Hematopoietic multipotent progenitor cell treated with erythropoietin and hydrocortisone succinate and interleukin-3 and kit ligand, for 6 days (in vitro differentiated cells): Measurements from ENCODE around the gene SAMD10.
A peak's percentile ranks its signal among the peaks of the same experiment; 100 is the strongest.

Experiments used
- DNase-seq: peaks from one replicate; pipeline ENCODE4 v3.0.0-alpha.2; 2015

SAMD10 gene

GRCh38 chr20:63955281-63955826 lies 24.1 kb downstream of the SAMD10 start:
- DNase-seq: peak; percentile 49

- no peak for DNase-seq
Measured at GRCh38 chr20:63953764-63954429, 25.5 kb downstream of the SAMD10 start.

GRCh38 chr20:63952769-63953168 lies 26.7 kb downstream of the SAMD10 start:
- DNase-seq: no peak

GRCh38 chr20:63952210-63952535 lies 27.3 kb downstream of the SAMD10 start:
- no peak for DNase-seq

- peak; percentile 10 for DNase-seq
Measured at GRCh38 chr20:63951398-63952209, 27.8 kb downstream of the SAMD10 start.

DNA sequence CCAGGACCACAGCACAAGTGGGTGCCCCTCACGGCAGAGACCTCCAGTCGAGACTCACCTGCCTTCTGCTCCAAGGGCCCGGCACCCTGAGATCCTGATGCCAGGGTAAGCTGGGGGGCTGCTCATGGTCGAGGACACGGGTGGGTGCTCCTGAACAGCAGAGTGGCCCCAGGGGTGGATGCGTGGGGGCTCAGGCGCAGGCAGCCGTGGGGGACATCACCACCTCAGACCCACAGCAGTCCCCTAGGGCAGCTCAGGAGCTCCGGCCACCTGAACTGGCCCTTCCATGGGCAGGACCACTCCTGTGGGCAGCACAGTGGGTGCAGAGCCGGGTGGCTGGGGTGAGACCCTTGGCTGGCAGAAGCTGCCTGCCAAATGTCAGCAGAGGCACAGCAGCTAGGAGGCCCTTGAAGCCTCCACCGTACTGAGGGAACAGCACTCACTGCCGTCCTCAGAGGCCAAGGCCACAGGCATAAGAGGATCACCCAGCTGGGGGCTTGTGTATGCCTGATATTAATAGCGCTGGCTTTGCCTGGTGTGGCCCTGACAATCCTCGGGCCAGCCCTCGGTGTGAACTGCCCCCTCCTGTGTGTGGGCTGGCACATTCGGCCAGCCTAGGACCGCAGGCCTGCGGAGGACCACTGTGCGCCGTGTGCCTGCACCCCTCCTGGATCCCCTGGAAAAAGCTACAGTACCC lies 28.6 kb downstream of the SAMD10 start:
- no peak for DNase-seq

- peak; percentile 12 for DNase-seq
Measured at GRCh38 chr20:63947638-63948456, 31.6 kb downstream of the SAMD10 start.

- no peak for DNase-seq
Measured at GRCh38 chr20:63946986-63947637, 32.3 kb downstream of the SAMD10 start.

GRCh38 chr20:63945921-63946920 lies 33.2 kb downstream of the SAMD10 start:
- DNase-seq: no peak

DNA sequence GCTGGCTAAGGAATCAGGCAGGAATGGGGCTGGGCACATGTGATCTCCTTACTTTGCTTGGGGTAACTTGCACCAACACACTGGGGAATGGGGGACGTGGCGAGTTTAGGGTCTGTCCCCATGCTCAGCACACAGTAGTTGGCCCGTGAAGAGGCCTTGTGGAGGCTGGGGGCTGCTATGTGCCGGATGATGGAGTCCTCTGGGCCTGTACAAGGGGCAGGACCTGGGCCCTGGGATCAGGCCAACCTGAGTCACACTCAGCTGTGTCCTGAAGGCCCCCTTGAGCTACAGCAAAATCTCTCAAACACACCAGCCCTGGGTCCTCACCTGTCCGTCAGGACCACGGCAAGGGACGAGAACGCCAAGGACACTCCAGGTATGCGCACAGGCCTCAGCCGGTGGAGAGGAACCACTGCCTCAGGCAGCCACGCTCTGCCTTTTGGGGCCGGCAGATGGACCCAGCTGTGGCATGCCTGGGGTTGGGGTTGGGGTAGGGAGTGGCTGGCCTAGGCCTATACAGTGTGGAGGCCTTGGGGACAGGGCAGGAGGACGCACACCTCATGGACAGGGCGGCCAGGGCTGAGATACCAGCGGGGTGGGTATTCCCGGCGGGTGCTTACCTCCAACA lies 34.3 kb downstream of the SAMD10 start:
- DNase-seq: no peak

- no peak for DNase-seq
Measured at GRCh38 chr20:63944078-63944941, 35.1 kb downstream of the SAMD10 start.

DNA sequence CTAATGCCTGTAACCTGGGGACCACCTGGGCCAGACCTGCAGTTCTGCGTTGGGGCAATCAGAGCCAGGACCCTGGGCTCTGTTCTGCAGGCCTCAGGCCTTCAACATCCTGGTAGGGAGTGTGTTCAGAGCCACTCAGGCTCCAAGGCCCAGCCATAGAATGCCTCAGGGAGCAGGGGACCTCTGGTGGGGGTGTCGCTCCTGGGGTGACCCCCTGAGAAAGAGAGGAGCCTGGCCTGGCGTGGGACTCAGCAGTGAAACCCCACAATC lies 35.7 kb downstream of the SAMD10 start:
- no peak for DNase-seq

GRCh38 chr20:63942969-63943807 lies 36.3 kb downstream of the SAMD10 start:
- DNase-seq: no peak

DNA sequence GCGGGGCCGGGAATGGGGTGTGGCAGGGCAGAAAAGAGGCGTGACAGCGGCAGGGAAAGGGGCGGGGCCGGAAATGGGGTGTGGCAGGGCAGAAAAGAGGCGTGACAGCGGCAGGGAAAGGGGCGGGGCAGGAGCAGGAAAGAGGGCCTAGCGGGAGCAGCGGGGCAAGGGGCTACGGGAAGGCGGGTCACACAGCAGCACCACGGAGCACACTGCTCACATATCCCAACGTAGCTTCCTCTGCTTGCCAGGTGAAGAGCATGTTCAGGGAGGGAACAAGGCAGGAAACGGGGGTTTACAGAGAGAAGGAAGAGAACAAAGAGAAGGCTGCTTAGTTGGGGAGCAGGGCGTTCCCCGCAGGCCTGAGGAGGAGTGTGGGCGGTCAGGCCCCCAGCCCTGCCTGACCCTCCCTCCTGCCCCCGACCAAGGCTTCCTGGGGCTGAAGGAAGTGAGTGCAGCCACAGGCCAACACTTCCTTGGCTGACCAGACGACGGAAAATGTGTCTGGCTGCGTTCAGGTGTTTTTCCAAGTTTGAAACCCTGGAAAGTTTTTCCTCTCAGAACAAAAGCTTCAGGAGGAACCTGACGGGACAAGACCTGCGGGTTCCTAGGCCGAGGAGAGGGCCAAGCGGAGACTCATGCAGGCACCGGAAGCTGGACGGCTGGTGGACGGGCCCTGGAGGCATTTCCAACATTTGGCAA lies 37.0 kb downstream of the SAMD10 start:
- DNase-seq: peak; percentile 72

DNA sequence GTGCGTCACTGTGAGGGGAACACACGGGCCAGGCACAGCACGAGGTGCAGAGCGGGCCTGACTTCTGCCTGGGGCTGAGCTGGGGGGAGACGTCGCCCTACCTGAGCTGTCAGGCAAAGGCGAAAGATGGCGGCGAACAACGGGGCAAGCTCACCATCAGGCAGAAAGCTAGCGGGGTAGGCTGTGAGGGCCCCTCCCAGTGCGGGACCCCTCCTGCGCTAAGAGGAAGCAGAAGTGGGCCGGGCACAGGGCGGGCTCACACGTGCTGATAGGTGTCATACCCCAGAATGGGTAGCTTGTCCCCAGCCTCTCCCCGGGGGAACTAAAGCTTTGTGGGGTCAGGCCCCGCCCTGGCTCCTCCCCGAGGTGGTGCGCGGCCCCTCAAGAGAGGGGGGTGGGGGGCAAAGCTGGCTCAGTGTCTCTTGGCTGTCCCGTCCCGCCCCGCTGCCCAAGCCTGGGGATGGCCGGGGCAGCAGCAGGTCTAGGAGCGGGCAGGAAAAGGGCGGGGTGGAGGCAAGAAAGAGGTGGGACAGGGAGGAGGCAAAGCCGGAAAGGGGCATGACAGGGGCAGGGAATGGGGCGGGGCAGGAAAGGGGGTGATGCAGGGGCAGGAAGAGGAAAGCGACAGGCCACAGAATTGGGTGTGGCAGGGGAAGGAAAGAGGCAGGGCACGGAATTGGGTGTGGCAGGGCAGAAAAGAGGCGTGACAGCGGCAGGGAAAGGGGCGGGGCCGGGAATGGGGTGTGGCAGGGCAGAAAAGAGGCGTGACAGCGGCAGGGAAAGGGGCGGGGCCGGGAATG lies 38.0 kb downstream of the SAMD10 start:
- peak; percentile 95 for DNase-seq

DNA sequence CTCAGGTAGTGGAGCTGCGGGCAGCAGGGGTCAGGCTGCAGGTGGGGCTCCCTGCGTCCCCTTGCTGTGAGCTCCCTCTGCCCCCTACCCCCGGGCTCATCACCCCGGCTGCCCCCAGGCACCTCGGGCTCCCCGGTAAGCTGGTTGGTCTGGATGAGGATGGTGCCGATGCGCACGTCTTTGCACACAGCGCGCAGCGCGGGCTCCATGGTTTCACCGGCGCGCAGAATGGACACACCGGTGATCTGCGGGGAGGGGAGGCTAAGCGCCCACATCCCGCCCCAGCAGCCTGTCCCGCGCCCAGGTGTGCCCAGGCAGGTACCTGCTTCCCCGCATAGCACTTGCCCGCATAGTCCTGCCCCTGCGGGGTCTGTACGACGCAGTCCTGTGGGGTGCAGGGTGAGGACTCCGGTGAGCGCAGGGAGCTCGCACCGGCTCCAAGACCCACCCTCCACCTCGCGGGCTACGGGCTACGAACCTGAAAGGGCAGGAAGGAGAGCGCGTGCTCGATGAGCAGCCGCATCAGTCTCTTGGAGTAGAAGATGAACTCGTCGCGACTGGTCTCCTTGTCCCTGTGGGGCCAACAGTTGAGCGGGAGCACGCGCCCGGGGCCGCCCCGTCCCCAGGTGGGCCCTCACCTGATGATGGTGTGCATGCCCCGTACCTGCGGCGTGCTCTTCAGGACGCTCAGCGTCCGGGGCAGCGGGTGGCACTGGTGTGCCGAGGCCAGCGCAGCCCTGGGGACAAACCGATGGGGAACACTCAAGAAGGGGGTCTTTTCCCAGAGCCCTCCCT lies 38.8 kb downstream of the SAMD10 start:
- no peak for DNase-seq
